Mesodermal cell (in vitro differentiated cells): ENCODE data around the gene FGA.

Experiments
- H3K27ac ChIP-seq: 2 replicates; pipeline ENCODE4 v1.7.0; 2013; ENCODE audit warnings: mild to moderate bottlenecking, low read depth, low read length, moderate library complexity; ENCODE audit not compliant: severe bottlenecking
- H3K36me3 ChIP-seq: 2 replicates; pipeline ENCODE4 v1.7.1; 2013; ENCODE audit warnings: mild to moderate bottlenecking, low read length, moderate library complexity; ENCODE audit not compliant: control insufficient read depth, insufficient read depth
- H3K4me1 ChIP-seq: one replicate; pipeline ENCODE4 v1.7.1; 2013; ENCODE audit warnings: mild to moderate bottlenecking, low read length; ENCODE audit not compliant: insufficient read depth, control insufficient read depth, poor library complexity, severe bottlenecking
- H3K4me3 ChIP-seq: 2 replicates; pipeline ENCODE4 v1.7.0; 2013; ENCODE audit warnings: low read length, control low read depth, mild to moderate bottlenecking; ENCODE audit not compliant: insufficient read depth, poor library complexity, severe bottlenecking; ENCODE audit errors: extremely low read depth
- H3K9me3 ChIP-seq: 2 replicates; pipeline ENCODE4 v1.7.1; 2013; ENCODE audit warnings: mild to moderate bottlenecking, low read length, moderate library complexity; ENCODE audit not compliant: control insufficient read depth
- WGBS, 2 experiments: methylation state at CpG; one replicate each; pipeline ENCODE4 v1.1.5; 2013; ENCODE audit warnings: missing lambda C conversion rate in 2 of 2; ENCODE audit not compliant: insufficient coverage in 2 of 2; 5-methylcytosine and 5-hydroxymethylcytosine counted together

The FGA gene

GRCh38 chr4:154560419-154560801, 30.1 kb downstream of the FGA start:
- WGBS, 2 experiments = no CpG with 5 or more reads among the region's 1 CpG
- H3K4me3 ChIP-seq = no peak overlapping the region
- H3K27ac ChIP-seq = no peak overlapping the region
- H3K9me3 ChIP-seq = no peaks in the 10 kb centered on the region
- no peaks in the 10 kb centered on the region for H3K36me3 ChIP-seq
- H3K4me1 ChIP-seq = no peaks in the 10 kb centered on the region

DNA sequence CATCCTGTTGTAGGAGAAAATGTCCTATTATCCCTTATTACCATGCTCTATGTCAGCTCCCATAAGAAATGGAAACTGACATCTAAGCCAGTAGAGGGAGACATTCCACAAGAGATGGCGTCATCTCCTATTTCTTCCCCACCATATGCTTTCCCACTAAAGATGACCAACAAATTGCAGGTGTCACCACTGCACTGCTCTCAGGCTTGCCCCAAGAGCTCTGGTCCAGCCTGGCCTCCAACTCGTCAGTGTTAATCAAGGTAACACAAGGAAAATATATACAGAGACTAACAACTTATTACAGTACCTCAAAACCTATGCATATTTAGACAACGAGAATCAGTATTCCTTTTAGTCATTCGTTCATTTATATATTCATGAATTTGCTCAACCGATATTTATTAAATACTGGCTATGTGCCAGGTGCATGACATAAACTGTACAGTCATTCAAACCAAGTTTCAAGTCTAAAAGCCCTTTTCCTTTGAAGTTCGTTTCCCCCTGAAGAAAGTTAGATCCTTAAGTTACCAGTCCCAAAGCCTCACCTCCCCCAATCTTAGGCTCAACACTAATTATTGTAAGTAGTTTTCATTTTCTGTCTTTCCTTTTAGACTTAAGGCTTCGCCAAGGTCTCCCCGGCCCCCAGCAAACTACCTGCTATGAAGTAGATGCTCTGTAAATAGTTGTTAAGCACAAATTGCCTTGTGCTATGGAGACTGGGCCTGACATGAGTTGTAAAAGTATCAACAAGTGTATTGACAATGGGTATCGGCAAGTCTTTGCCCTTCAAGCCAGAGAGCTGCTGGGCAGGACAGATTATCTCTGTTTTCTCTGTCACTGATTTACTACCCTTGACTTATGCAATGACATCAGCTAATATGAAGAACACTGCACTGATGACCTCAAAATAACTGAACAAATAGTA, 30.8 kb downstream of the FGA start:
- Histone ChIP-seq H3K4me1 (no peaks in the 10 kb centered on the region), H3K36me3 (no peaks in the 10 kb centered on the region), H3K9me3 (no peaks in the 10 kb centered on the region), H3K27ac (no peak overlapping the region), H3K4me3 (no peak overlapping the region)
- WGBS, 2 experiments = 66 to 89% methylated on average over 4 to 7 of the region's 9 CpGs

GRCh38 chr4:154559141-154559493, 31.4 kb downstream of the FGA start:
- no peaks in the 10 kb centered on the region for H3K9me3 ChIP-seq
- H3K36me3 ChIP-seq = no peaks in the 10 kb centered on the region
- H3K27ac ChIP-seq = no peak overlapping the region
- H3K4me1 ChIP-seq = no peaks in the 10 kb centered on the region
- WGBS, 2 experiments = no CpG with 5 or more reads among the region's 1 CpG
- H3K4me3 ChIP-seq = no peak overlapping the region

DNA sequence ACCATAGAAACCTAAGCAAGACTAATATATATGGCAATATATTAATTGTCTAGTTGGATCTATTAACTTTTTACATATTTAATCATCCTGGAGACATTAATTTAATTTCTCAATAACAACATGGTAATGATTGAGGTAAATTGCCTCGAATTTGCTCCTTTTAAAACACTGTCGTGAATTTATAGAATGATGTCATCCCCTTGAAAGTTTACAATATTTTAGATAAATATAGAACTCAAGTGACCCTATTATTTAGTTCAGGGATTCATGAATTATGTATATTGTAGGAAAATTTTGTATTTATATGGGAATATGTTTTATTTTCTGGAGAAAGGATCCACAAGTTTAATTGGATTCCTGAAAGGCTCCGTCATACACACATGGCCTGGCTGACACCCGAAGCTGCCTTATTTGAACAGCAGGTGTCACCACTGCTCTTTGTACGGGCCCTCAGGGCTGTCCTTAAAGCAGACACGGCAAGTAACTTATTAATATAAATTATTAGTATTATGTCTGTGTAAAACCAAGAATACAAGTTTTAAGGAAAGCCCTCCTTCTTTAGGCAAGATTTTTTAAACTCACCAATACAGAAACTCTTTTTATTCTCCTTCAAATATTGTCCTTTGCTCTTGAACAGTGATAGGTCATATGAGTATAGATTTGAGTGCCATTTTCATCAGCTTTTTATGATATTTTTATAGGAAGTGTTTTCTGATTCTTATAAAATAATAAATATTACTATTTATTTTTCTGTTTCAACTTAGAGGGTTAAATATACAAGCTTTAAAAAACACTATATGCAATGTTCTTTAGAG, 38.5 kb downstream of the FGA start:
- no peaks in the 10 kb centered on the region for H3K9me3 ChIP-seq

GRCh38 chr4:154549894-154550790, 40.4 kb downstream of the FGA start, which contains the start of gene PLRG1:
PLRG1 (minus strand) TSS chr4:154550400; CDS start chr4:154550308, 92 bp downstream.
- Histone ChIP-seq H3K27ac (peak within 1 kb of the TSS; percentile 58), H3K4me3 (peak within 1 kb of the TSS; percentile 80), H3K36me3 (peaks cover 19% of the 10 kb centered on the region), H3K4me1 (no peaks in the 10 kb centered on the region), H3K9me3 (no peaks in the 10 kb centered on the region)
- WGBS, 2 experiments = 6% methylated on average over 29 to 39 of the region's 51 CpGs

More for the DNA sequence above, 38.5 kb downstream of the FGA start:
- no peak overlapping the region for H3K4me3 ChIP-seq
- H3K36me3 ChIP-seq = peaks cover 6% of the 10 kb centered on the region
- WGBS, 2 experiments = 20% methylated on average over 1 of the region's 6 CpGs; no CpG with 5 or more reads in 1 of the 2 experiments
- no peak overlapping the region for H3K27ac ChIP-seq
- H3K4me1 ChIP-seq = no peaks in the 10 kb centered on the region

DNA sequence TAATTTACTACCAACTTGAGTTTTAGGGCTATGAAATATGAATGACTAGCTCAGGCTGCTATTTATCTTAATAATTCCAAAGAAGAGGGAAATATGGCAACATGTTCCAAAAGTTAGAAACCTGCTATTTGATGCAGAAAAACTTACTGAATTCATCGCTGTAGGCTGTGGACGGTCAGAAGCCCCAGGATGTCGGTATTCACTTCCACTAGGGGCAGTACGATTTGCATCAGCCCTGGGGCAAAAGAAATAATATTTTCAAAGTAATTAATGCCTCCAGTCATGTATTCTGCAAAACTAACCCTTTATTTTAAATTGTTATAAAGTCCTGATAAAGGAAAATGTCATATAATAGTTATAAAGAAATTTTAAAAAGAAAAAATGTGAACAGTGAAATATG, 44.9 kb downstream of the FGA start:
- Histone ChIP-seq H3K36me3 (peaks cover 48% of the 10 kb centered on the region), H3K9me3 (no peaks in the 10 kb centered on the region), H3K4me3 (no peak overlapping the region), H3K27ac (no peak overlapping the region), H3K4me1 (no peaks in the 10 kb centered on the region)
- WGBS, 2 experiments = 93 to 100% methylated on average over 2 to 3 of the region's 4 CpGs

DNA sequence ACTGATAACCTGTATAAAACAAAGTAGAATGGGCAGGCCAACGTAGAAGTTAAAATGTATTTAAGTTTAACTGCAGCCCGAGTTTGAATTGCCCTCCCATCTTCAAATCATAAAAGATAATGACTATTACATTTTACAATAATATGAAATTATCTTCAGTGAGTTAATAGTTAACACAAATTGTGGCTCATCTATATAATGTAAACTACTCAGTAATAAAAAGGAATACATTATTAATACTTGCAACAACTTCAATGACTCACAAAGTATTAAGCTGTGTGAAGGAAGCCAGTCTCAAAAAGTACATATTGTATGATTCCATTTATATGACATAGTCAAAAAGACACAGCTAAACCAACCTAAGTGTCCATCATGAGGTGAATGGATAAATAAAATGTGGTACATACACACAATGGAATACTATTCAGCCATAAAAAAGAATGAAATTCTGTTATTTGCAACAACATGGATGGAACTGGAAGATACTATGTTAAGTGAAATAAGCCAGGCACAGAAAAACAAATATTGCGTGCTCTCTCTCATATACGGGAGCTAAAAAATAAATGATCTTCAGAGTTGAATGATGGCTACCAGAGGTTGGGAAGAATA, 48.2 kb downstream of the FGA start:
- Histone ChIP-seq H3K4me1 (no peaks in the 10 kb centered on the region), H3K36me3 (peaks cover 70% of the 10 kb centered on the region), H3K27ac (no peak overlapping the region), H3K9me3 (no peaks in the 10 kb centered on the region), H3K4me3 (no peak overlapping the region)
- 96 to 100% methylated on average over 2 of the region's 4 CpGs for WGBS, 2 experiments
